Activated naive CD8-positive, alpha-beta T cell treated with anti-CD3 and anti-CD28 coated beads, Interleukin-2, amount 50 U/mL, for 24 hours (primary cell): ENCODE data around the gene BTBD9.

ENCODE experiments used
- ATAC-seq: fragments of 150-1000 bp; cut with Tn5 transposase; one replicate; pipeline ENCODE4 v1.10.0; 2021
- DNase-seq: peaks from one replicate; pipeline ENCODE4 v3.0.0; 2021
- H3K27ac Mint-ChIP-seq: one replicate; pipeline ENCODE4 v1.8.0; 2021; ENCODE audit warnings: mild to moderate bottlenecking, mixed read lengths
- H3K27me3 Mint-ChIP-seq: one replicate; pipeline ENCODE4 v1.8.0; 2021; ENCODE audit warnings: mixed read lengths
- H3K36me3 Mint-ChIP-seq: one replicate; pipeline ENCODE4 v1.8.0; 2021; ENCODE audit warnings: low read depth, mixed read lengths
- H3K4me1 Mint-ChIP-seq: one replicate; pipeline ENCODE4 v1.8.0; 2021; ENCODE audit warnings: mixed read lengths
- H3K4me3 Mint-ChIP-seq: one replicate; pipeline ENCODE4 v1.8.0; 2021; ENCODE audit warnings: mild to moderate bottlenecking, moderate library complexity, mixed read lengths
- H3K9me3 Mint-ChIP-seq: one replicate; pipeline ENCODE4 v1.8.0; 2021; ENCODE audit warnings: mixed read lengths

The BTBD9 gene

GRCh38 chr6:38174315-38174714, 465.4 kb downstream of the BTBD9 start:
- H3K27ac Mint-ChIP-seq, result no peak overlapping the region
- no peak for ATAC-seq
- no peak overlapping the region for H3K4me3 Mint-ChIP-seq

DNA sequence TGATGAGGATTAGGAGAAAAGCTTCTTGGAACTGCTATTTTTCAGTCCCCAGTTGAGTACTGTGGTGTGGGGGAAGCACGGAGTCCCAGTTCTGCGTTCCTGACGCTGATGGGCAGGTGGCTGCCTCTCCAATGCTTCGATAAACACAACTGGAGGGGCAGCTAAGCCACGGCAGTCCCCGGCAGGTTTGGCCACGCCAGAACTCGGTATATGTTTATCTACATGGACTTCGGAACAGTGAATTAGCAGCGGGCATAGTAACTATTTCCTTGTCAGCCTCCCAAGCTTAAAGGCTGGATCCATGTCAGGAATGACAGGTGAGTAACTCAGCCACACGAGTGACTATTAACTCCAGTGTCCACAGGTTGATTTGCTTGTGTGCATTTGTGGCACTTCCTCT, 465.8 kb downstream of the BTBD9 start:
- no peak for DNase-seq
- H3K9me3 Mint-ChIP-seq, result no peaks in the 10 kb centered on the region
- no peak overlapping the region for H3K27ac Mint-ChIP-seq
- no peaks in the 10 kb centered on the region for H3K4me1 Mint-ChIP-seq
- peaks cover 4% of the 10 kb centered on the region for H3K36me3 Mint-ChIP-seq
- no peaks in the 10 kb centered on the region for H3K27me3 Mint-ChIP-seq
- H3K4me3 Mint-ChIP-seq, result no peak overlapping the region
- no peak for ATAC-seq

More at GRCh38 chr6:38174315-38174714, 465.4 kb downstream of the BTBD9 start:
- H3K36me3 Mint-ChIP-seq, result peaks cover 4% of the 10 kb centered on the region
- H3K4me1 Mint-ChIP-seq, result no peaks in the 10 kb centered on the region
- DNase-seq, result no peak
- H3K9me3 Mint-ChIP-seq, result no peaks in the 10 kb centered on the region
- H3K27me3 Mint-ChIP-seq, result no peaks in the 10 kb centered on the region

- no peak overlapping the region for H3K4me3 Mint-ChIP-seq
- H3K27ac Mint-ChIP-seq, result no peak overlapping the region
- no peaks in the 10 kb centered on the region for H3K9me3 Mint-ChIP-seq
- H3K36me3 Mint-ChIP-seq, result peaks cover 4% of the 10 kb centered on the region
- H3K4me1 Mint-ChIP-seq, result no peaks in the 10 kb centered on the region
- ATAC-seq (no peak), DNase-seq (no peak)
- no peaks in the 10 kb centered on the region for H3K27me3 Mint-ChIP-seq
Measured at GRCh38 chr6:38172739-38173410, 466.9 kb downstream of the BTBD9 start.

DNA sequence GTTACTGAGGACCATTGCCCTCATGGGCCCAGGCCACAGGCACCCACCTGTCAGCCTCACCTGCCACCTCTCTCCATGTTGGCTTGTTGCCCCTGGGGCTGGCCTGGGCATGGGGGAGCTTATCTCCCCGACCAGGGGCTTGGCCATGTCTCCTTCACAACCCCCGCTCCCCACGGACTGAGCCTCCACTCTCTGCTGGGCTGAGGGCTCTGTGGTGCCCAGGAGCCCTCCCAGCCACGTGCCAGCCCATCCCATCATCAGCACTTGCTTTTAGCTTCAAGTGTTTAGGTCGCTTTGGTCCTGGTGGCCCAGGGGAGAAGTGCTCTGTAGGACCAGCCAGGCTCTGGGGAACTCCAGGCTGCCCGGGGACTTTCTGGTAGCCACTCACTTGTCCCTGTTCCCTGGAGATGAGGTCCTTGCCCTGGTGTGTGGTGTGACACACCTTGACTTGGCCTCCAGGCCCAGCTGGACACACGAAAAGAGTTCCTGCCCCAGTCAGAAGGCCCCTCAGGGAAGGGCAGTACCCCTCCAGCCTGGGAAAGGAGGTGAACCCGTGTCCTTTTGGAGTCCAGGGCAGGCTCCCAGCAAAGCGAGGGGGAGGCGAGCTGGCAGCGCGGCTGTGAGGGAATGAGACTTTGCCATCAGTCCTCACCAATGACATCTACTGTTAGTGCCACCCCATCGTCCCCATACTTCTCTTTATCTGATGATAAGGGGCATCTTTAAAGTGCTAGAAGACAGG, 467.6 kb downstream of the BTBD9 start:
- Mint-ChIP-seq H3K27ac (no peak overlapping the region), H3K9me3 (no peaks in the 10 kb centered on the region), H3K4me1 (no peaks in the 10 kb centered on the region), H3K27me3 (no peaks in the 10 kb centered on the region), H3K36me3 (peaks cover 4% of the 10 kb centered on the region), H3K4me3 (no peak overlapping the region)
- ATAC-seq, result no peak
- DNase-seq, result no peak

DNA sequence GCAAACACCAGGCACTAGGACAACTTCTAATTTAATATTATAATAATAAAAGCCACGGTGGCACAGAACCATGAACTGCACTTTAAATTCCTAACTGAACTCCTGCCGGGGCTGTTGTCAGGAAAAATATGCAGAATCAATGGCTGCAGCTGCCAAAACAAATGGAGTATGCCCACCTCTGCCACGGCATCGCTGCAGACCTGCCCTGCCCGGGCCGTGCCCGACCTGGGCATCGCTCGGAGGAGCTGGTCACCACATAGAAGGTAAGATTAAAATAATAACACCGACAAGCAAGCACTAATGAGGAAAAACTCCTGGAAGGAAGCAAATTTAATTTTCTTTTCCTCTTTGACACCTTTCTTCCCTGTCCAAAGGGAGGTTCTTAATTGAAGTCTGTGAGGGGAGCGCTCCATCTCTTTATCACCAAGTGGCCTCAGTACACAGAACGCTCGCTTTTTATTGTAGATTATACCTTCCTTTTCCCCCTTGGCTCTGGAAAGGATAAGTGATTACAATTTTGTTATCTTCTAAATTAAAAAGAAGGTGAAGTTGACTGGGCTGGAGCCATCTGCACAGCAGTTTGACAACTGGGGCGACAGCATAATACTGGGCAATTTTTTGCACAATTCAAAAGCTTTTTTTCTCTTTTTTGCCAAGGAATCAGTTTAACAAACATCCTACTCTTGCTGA, 468.9 kb downstream of the BTBD9 start:
- no peaks in the 10 kb centered on the region for H3K27me3 Mint-ChIP-seq

DNA sequence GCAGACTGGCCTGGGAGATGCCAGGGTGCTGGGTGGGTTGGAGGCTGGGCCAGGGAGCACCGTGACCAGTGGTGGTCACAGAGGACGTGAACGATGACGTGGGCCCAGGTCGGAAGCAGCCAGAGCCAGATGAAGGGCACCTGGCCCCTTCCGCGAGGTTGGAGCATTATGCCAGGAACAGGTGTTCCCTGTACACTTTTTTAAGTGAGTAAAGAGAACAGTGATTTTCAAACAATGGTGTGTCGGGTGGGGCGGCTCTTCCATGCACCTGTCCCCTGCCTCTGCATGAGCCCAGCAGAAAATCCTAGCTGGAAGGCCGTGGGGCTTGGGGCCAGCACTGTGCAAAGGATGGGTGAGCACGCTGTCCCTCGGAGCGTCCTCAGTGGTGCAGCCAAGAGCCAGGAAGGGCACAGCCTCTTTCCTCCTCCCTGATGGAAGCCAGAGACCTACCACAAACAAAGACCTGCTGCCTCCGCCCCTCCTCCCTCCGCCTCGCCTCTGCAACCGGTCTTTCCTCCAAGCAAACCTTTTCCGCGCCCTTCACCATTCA, 469.7 kb downstream of the BTBD9 start:
- Mint-ChIP-seq H3K27me3 (no peaks in the 10 kb centered on the region), H3K27ac (no peak overlapping the region), H3K9me3 (no peaks in the 10 kb centered on the region), H3K4me3 (no peak overlapping the region), H3K4me1 (no peaks in the 10 kb centered on the region), H3K36me3 (peaks cover under 1% of the 10 kb centered on the region)
- no peak for ATAC-seq
- no peak for DNase-seq

More for the DNA sequence above, 468.9 kb downstream of the BTBD9 start:
- H3K4me3 Mint-ChIP-seq, result no peak overlapping the region
- no peaks in the 10 kb centered on the region for H3K4me1 Mint-ChIP-seq
- peak overlapping the region; percentile 54 for H3K27ac Mint-ChIP-seq
- ATAC-seq (no peak), DNase-seq (no peak)
- H3K9me3 Mint-ChIP-seq, result no peaks in the 10 kb centered on the region
- H3K36me3 Mint-ChIP-seq, result peaks cover 2% of the 10 kb centered on the region

- H3K36me3 Mint-ChIP-seq, result no peaks in the 10 kb centered on the region
- no peak overlapping the region for H3K4me3 Mint-ChIP-seq
- H3K27ac Mint-ChIP-seq, result no peak overlapping the region
- H3K27me3 Mint-ChIP-seq, result no peaks in the 10 kb centered on the region
- ATAC-seq, result no peak
- no peaks in the 10 kb centered on the region for H3K9me3 Mint-ChIP-seq
- H3K4me1 Mint-ChIP-seq, result no peaks in the 10 kb centered on the region
- no peak for DNase-seq
Measured at GRCh38 chr6:38169221-38169976, 470.3 kb downstream of the BTBD9 start.

DNA sequence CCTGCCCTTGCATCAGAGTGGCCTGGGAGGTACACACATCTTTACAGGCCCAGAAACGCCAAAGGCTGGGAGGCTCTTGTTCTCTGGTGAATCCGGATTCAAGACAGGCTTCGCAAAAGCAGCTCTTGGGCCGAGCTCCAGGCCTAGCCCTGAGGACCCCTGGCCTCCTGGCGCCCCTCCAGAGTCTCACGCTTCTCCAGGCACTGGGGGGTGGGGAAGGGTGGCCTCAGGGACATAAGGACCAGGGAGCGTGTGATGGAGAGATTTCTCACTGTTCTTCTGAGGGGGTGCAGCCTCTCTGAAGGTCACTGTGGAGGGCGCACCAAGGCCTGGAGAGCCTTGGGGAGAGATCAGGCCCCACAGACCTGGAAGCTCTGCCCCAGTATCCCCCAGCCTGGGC, 471.0 kb downstream of the BTBD9 start:
- DNase-seq (no peak), ATAC-seq (no peak)
- Mint-ChIP-seq H3K27me3 (no peaks in the 10 kb centered on the region), H3K4me3 (no peak overlapping the region), H3K9me3 (no peaks in the 10 kb centered on the region), H3K4me1 (no peaks in the 10 kb centered on the region), H3K27ac (no peak overlapping the region), H3K36me3 (no peaks in the 10 kb centered on the region)

DNA sequence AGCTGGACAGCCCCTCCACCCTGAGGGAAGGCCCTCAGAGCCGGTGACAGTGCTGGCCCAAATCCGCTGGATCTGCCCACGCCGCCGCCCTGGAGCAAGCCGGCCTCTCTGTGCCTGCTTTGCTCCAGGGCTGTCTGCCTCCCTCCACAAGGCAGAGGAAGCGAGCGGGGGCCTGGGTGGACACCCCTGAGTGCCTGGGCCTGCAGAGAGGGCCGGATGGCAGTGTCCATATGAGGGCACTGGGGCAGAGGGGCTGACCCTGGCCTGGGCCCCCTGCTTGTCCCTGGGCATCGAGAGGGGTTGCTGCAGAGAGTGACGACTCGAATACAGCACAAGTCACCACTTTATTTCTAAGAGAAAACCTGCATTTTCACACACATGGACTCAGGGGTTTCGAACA, 471.6 kb downstream of the BTBD9 start:
- ATAC-seq (no peak), DNase-seq (no peak)
- Mint-ChIP-seq H3K27me3 (no peaks in the 10 kb centered on the region), H3K4me3 (no peak overlapping the region), H3K4me1 (no peaks in the 10 kb centered on the region), H3K9me3 (no peaks in the 10 kb centered on the region), H3K36me3 (no peaks in the 10 kb centered on the region), H3K27ac (no peak overlapping the region)

GRCh38 chr6:38167598-38167997, 472.1 kb downstream of the BTBD9 start:
- Mint-ChIP-seq H3K9me3 (no peaks in the 10 kb centered on the region), H3K4me3 (no peak overlapping the region), H3K27me3 (no peaks in the 10 kb centered on the region), H3K4me1 (no peaks in the 10 kb centered on the region), H3K27ac (no peak overlapping the region), H3K36me3 (no peaks in the 10 kb centered on the region)
- no peak for DNase-seq
- no peak for ATAC-seq

GRCh38 chr6:38166411-38167240, 473.1 kb downstream of the BTBD9 start:
- ATAC-seq (no peak), DNase-seq (no peak)
- H3K27ac Mint-ChIP-seq, result no peak overlapping the region
- H3K4me1 Mint-ChIP-seq, result no peaks in the 10 kb centered on the region
- H3K4me3 Mint-ChIP-seq, result no peak overlapping the region
- no peaks in the 10 kb centered on the region for H3K9me3 Mint-ChIP-seq
- H3K27me3 Mint-ChIP-seq, result no peaks in the 10 kb centered on the region
- no peaks in the 10 kb centered on the region for H3K36me3 Mint-ChIP-seq

DNA sequence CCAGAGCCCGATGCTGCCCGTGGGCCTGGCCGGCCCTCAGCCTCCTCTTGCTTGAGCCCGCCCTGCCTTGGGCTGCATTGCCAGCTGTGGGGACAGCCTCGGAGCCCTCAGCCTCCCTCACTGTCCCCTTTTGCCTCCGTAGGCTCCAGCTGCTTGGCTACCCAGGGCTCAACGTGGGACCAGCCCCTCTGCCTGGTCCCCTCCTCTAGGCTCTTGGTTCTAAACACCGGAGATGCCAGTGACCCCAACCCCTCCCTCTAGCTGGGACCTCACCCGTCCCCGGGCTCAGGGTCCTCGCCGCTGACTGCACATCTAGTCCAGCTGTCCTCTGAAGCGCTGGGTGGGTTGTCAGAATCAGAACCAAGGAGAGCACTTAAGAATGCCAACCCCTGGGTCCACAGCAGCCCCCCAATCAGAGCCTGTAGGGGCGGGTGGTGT, 475.0 kb downstream of the BTBD9 start:
- H3K27ac Mint-ChIP-seq, result no peak overlapping the region
- no peak for DNase-seq

DNA sequence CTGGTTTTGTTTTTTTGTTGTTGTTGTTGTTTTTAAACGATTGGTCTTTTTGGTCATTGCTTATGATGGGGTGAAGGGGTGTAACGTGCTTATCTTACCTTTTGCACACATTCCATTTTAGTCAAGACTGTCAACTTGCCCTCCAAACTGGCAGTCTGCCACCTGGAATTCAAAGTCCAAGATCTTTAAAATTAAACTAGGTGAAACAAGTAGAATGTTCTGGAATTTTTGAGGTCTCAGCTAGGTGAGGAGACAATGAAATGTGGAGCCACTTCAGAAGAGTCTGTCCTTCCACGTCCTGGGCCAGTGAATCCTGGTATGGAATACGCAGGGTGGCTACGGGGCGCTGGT, 475.6 kb downstream of the BTBD9 start:
- ATAC-seq (no peak), DNase-seq (no peak)
- H3K9me3 Mint-ChIP-seq, result peaks cover 3% of the 10 kb centered on the region
- H3K36me3 Mint-ChIP-seq, result peaks cover 11% of the 10 kb centered on the region
- no peaks in the 10 kb centered on the region for H3K27me3 Mint-ChIP-seq
- no peak overlapping the region for H3K27ac Mint-ChIP-seq
- H3K4me3 Mint-ChIP-seq, result no peak overlapping the region
- H3K4me1 Mint-ChIP-seq, result no peaks in the 10 kb centered on the region

More for the DNA sequence above, 475.0 kb downstream of the BTBD9 start:
- no peaks in the 10 kb centered on the region for H3K4me1 Mint-ChIP-seq
- no peak for ATAC-seq
- H3K9me3 Mint-ChIP-seq, result peaks cover 3% of the 10 kb centered on the region
- no peaks in the 10 kb centered on the region for H3K27me3 Mint-ChIP-seq
- peaks cover 10% of the 10 kb centered on the region for H3K36me3 Mint-ChIP-seq
- no peak overlapping the region for H3K4me3 Mint-ChIP-seq
